HEK293 (cell line): Measurements from ENCODE around the gene ARIH2.

Experiments used
- CTCF ChIA-PET: fragments of 350-600 bp; formaldehyde crosslinking; extraction: SDS; loops from one replicate; lab custom pipeline; 2021; ENCODE audit warnings: antibody characterized with exemption; lab: Yijun Ruan, JAX
- POLR2A ChIA-PET: fragments of 300-600 bp; formaldehyde crosslinking; extraction: SDS; loops from one replicate; lab custom pipeline; 2020; ENCODE audit warnings: antibody characterized with exemption, inconsistent platforms; lab: Yijun Ruan, JAX
- H3K27ac ChIP-seq: fragments of 200-500 bp; sonication (Bioruptor generic); 2 replicates; pipeline ENCODE4 v1.5.1; 2014; ENCODE audit warnings: low read depth, low read length, control low read depth, inconsistent platforms; ENCODE audit errors: extremely low read depth
- H3K36me3 ChIP-seq, 2 experiments: fragments of 200-500 bp in 1 of 2; sonication (Bioruptor generic) in 1 of 2; 1 replicate in 1 of 2; 2 replicates in 1 of 2; pipeline ENCODE4 v1.5.1; 2014 to 2017; ENCODE audit warnings: inconsistent platforms in 2 of 2, low read length in 2 of 2; ENCODE audit not compliant: control insufficient read depth in 2 of 2, insufficient read depth in 1 of 2
- H3K4me1 ChIP-seq: fragments of 200-500 bp; sonication (Bioruptor generic); 2 replicates; pipeline ENCODE4 v1.5.1; 2014; ENCODE audit warnings: mild to moderate bottlenecking, low read length, inconsistent platforms; ENCODE audit not compliant: control insufficient read depth, insufficient read depth
- H3K4me3 ChIP-seq: 2 replicates; pipeline ENCODE4 v1.5.1; 2011; ENCODE audit warnings: low read depth, mild to moderate bottlenecking, control low read depth, low read length, moderate library complexity
- H3K9me3 ChIP-seq: fragments of 200-500 bp; sonication (Bioruptor generic); 2 replicates; pipeline ENCODE4 v1.5.1; 2014; ENCODE audit warnings: low read depth, low read length, inconsistent platforms; ENCODE audit not compliant: control insufficient read depth, insufficient read depth
- PRDM10 ChIP-seq: fragments of 450-650 bp; formaldehyde crosslinking; IDR thresholded peaks from 2 replicates; pipeline ENCODE4 v1.5.1; 2016; ENCODE audit warnings: missing biosample characterization, missing genetic modification characterization
- TRIM28 ChIP-seq: IDR thresholded peaks from 2 replicates; pipeline ENCODE4 v1.6.1; 2011; ENCODE audit warnings: low read length, control low read depth, borderline replicate concordance
- YY1 ChIP-seq: fragments of 450-650 bp; formaldehyde crosslinking; IDR thresholded peaks from 2 replicates; pipeline ENCODE4 v1.5.1; 2018; ENCODE audit warnings: missing biosample characterization, missing genetic modification characterization
- ZBTB20 ChIP-seq: fragments of 450-650 bp; formaldehyde crosslinking; IDR thresholded peaks from 2 replicates; pipeline ENCODE4 v1.5.1; 2016; ENCODE audit warnings: missing biosample characterization, missing genetic modification characterization
- ZIC2 ChIP-seq: fragments of 450-650 bp; formaldehyde crosslinking; IDR thresholded peaks from 2 replicates; pipeline ENCODE4 v1.5.1; 2016; ENCODE audit warnings: missing biosample characterization, missing genetic modification characterization
- ZNF146 ChIP-seq: fragments of 450-650 bp; formaldehyde crosslinking; IDR thresholded peaks from 2 replicates; pipeline ENCODE4 v1.5.1; 2016; ENCODE audit warnings: missing biosample characterization, missing genetic modification characterization
- ZNF2 ChIP-seq: fragments of 450-650 bp; formaldehyde crosslinking; IDR thresholded peaks from 2 replicates; pipeline ENCODE4 v1.5.1; 2016; ENCODE audit warnings: missing biosample characterization, missing genetic modification characterization
- ZNF266 ChIP-seq: fragments of 450-650 bp; formaldehyde crosslinking; IDR thresholded peaks from 2 replicates; pipeline ENCODE4 v1.5.1; 2016; ENCODE audit warnings: missing biosample characterization, missing genetic modification characterization, low read depth
- ZNF324 ChIP-seq: fragments of 450-650 bp; formaldehyde crosslinking; IDR thresholded peaks from 2 replicates; pipeline ENCODE4 v1.5.1; 2016; ENCODE audit warnings: missing biosample characterization, missing genetic modification characterization
- ZNF549 ChIP-seq: fragments of 450-650 bp; IDR thresholded peaks from 2 replicates; pipeline ENCODE4 v1.5.1; 2018; ENCODE audit warnings: missing biosample characterization, missing genetic modification characterization, mild to moderate bottlenecking, inconsistent platforms, moderate library complexity
- ZNF555 ChIP-seq: fragments of 450-650 bp; formaldehyde crosslinking; conservative IDR thresholded peaks from 2 replicates; pipeline ENCODE4 v1.5.1; 2017; ENCODE audit warnings: missing biosample characterization, mild to moderate bottlenecking, missing genetic modification characterization, inconsistent platforms
- ZNF571 ChIP-seq: fragments of 450-650 bp; formaldehyde crosslinking; IDR thresholded peaks from 2 replicates; pipeline ENCODE4 v1.5.0; 2017; ENCODE audit warnings: missing biosample characterization, missing genetic modification characterization
- ZNF610 ChIP-seq: fragments of 450-650 bp; formaldehyde crosslinking; IDR thresholded peaks from 2 replicates; pipeline ENCODE4 v1.5.1; 2016; ENCODE audit warnings: missing biosample characterization, missing genetic modification characterization, borderline replicate concordance
- ZNF626 ChIP-seq: fragments of 450-650 bp; sonication (Bioruptor Pico); formaldehyde crosslinking; IDR thresholded peaks from 2 replicates; pipeline ENCODE4 v1.5.1; 2018; ENCODE audit warnings: missing biosample characterization, missing genetic modification characterization, inconsistent platforms
- ZNF654 ChIP-seq: fragments of 450-650 bp; formaldehyde crosslinking; IDR thresholded peaks from 2 replicates; pipeline ENCODE4 v1.5.1; 2016; ENCODE audit warnings: low read depth, missing biosample characterization, missing genetic modification characterization
- ZNF677 ChIP-seq: fragments of 450-650 bp; IDR thresholded peaks from 2 replicates; pipeline ENCODE4 v1.5.0; 2018; ENCODE audit warnings: missing biosample characterization, mild to moderate bottlenecking, missing genetic modification characterization, moderate library complexity

Gene ARIH2

GRCh38 chr3:48962340-48962739 lies 43.7 kb downstream of the ARIH2 start (continued):
- TF ChIP-seq ZNF677: no peak
- no peak for TF ChIP-seq PRDM10
- no peak for TF ChIP-seq ZNF610 (tag by site-specific recombination)
- TF ChIP-seq ZBTB20 (tag by site-specific recombination): no peak

DNA sequence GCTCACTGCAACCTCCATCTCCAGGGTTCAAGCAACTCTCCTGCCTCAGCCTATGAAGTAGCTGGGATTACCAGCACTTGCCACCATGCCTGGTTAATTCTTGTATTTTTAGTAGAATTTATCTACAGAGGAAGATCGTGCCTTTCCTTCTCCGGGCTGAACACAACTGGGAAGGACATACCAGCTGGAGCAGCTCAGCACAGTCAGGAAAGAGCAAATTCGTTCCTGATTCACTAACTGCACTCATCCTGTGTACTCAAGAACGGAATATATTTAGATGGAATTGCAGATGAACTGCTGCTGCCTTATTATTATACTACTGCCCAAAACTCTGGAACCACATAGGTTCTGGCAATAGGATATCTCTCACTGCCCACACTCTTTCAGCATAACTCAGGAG lies 44.3 kb downstream of the ARIH2 start:
- CTCF ChIA-PET: no interaction called here
- H3K36me3 ChIP-seq: peaks cover 7 to 61% of the 10 kb centered on the region in 2 experiments

DNA sequence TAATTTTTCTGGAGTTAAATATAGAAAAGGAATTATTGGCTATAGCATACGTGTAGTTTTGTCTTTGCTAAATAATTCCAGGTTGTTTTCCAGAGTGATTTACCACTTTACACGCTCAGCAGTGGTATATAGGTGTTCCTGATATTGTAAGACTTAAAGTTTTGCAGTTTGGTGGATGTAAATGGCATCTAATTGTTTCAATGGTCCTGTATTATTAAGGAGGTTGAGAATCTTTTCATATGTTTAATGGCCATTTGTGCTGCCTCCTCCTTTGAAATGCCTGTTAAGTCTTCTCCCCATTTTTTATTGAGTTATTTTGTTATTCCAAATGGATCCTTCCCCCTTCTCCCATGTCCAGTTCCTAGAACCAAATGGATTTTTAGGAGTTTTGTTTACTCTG lies 44.9 kb downstream of the ARIH2 start:
- Histone ChIP-seq H3K4me3 (no peak overlapping the region), H3K36me3 (peaks cover 7 to 62% of the 10 kb centered on the region in 2 experiments), H3K27ac (no peak overlapping the region), H3K4me1 (no peaks in the 10 kb centered on the region), H3K9me3 (no peaks in the 10 kb centered on the region)
- no peak for TF ChIP-seq ZNF2
- no peak for TF ChIP-seq TRIM28
- CTCF ChIA-PET: no interaction called here
- POLR2A ChIA-PET: no interaction called here

More for the DNA sequence above, 44.3 kb downstream of the ARIH2 start:
- no peaks in the 10 kb centered on the region for H3K4me1 ChIP-seq
- H3K4me3 ChIP-seq: no peak overlapping the region
- no peaks in the 10 kb centered on the region for H3K9me3 ChIP-seq
- POLR2A ChIA-PET: no interaction called here
- H3K27ac ChIP-seq: no peak overlapping the region
- TF ChIP-seq YY1 (no peak), ZNF571 (tag by site-specific recombination) (no peak), ZNF266 (tag by site-specific recombination) (no peak)
- TF ChIP-seq, all 188 proteins: peak for 0

- CTCF ChIA-PET: interaction anchor here (0.6 kb wide), 1 partner anchor 228 kb away, joined by 3 read pairs; no protein-coding TSS in a partner anchor
- no peaks in the 10 kb centered on the region for H3K9me3 ChIP-seq
- no peaks in the 10 kb centered on the region for H3K4me1 ChIP-seq
- H3K4me3 ChIP-seq: no peak overlapping the region
- no peak overlapping the region for H3K27ac ChIP-seq
- POLR2A ChIA-PET: no interaction called here
- peaks cover 21 to 83% of the 10 kb centered on the region in 2 experiments for H3K36me3 ChIP-seq
- TF ChIP-seq ZNF549 (tag by site-specific recombination): no peak
- TF ChIP-seq ZNF324: no peak
- TF ChIP-seq ZIC2 (tag by site-specific recombination): no peak
- TF ChIP-seq ZNF626: no peak
- TF ChIP-seq ZNF555 (tag by site-specific recombination): no peak
- TF ChIP-seq ZNF146: no peak
- TF ChIP-seq ZNF654: no peak
- TF ChIP-seq ZBTB20 (tag by site-specific recombination): no peak
Measured at GRCh38 chr3:48966367-48966766, 47.7 kb downstream of the ARIH2 start.
